ENCODE data around the gene DPY19L1.
"Not testable (repeated sequence)": the region's sequence is repeated elsewhere in the genome, so short reads cannot be mapped to it uniquely, and the experiment has no call there.

DPY19L1 gene

DNA sequence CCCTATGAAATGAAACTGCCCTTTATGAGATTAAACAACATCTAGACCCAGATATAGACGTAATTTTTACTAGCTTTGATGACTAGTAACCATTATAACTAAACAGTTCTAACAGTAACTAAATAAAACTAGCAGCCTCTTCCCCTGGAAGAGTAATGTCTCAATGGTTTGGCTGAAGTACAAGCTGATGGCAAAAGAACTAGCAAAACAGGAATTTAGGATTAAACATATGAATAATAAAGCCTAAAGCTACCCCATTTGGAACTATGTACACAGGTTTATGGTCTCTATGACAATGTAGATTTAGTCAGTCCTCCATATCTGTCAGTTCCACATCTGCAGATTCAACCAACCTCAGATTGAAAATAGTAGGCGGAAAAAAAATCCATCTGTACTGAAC, 6.4 kb downstream of the DPY19L1 start:
- no peak for DNase-seq

DNA sequence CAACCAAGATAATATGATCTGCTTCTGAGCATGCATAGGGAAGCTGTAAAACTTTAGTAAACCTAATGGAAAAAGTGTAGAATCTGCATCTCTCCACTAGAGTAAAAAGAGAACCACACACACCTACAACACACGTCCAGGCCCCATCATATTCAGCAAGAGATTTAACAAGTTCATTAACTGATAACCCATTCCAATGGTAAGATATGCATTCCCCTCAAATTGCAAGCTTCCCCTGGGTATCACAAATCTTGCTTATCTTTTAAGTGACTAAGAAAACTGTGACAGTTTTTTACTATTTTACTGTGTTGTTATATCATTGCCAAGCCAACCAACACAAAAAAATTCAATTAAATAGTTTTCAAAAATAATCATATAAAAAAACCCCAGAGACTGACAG, 8.0 kb downstream of the DPY19L1 start:
- no peak for DNase-seq

DNA sequence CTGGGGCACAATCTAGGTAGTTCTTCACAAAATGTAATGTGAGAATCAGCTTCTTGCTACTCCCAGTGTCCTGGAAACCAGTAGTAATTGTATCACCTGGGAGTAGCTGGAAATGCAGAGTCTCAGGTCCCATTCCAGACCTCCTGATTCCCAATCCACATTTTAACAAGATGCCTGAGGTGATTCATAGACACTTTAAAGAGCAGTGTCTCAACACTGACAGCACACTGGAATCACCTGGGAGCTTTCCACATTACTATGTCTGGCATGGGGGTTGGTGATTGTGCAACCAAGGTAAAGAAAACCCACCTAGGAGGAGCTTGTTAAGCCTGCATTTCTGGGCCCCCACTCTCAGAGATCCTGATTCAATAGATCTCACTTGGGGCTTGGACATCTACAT, 11.1 kb downstream of the DPY19L1 start:
- no peak for DNase-seq

DNA sequence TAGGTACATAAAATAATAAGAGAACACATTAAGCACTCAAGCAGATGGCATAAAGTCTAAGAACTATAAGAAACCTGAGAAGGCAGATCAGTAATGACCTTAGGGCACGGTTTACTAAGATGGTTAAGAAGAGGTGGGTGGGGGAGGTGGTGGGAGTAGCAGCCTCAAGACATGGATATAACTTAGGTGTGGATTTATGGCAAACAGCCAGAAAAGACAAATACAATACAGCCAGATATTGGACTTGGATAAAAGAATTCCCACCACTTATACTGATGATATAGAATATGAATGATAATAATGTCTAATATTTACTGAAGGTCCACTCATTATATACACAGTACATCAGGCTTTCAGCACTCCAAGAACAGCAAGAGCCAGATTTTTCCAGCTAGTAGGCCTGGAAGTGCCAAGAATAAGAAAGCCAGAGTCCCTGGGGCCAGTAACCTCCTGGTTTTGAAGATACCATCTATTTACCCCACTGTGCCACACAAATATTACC, 11.9 kb downstream of the DPY19L1 start:
- DNase-seq: no peak

DNA sequence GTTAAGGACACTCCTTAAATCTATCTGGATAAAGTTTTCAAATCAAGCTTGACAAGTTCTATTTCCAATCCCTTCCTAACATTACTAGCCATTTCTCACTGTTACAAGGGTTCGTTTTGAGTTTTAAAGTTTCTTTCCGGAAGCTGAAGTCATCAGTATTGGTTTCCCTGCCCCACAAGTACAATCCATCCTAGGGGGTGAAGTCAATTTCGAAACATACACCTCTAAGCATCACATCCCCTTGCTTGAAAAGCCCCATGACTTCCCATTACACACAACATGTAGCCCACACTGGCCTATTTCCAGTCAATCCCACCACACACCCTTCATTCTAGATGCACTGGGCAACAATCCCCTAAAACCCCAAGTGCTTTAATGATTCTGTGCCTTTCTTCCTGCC, 13.0 kb downstream of the DPY19L1 start:
- DNase-seq: no peak

DNA sequence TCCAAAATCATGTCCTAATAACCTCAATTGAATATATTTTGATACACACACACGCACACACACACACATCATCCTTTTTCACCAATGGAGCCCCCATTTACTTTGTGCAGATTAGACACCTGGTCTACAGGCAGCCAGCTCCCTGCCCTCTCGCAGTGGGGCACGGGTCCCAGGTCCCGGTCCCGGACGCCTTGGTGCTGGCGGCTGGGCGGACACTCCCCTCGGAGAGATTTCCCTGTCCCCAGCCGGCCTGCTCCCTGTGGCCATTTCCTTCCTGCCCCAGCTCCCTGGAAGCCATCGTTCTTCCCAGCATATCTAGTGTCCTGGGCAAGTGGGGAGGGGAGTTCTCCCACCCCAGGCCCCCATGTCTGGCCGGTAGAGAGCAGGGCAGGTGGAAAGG, 14.6 kb downstream of the DPY19L1 start:
- DNase-seq: no peak

DNA sequence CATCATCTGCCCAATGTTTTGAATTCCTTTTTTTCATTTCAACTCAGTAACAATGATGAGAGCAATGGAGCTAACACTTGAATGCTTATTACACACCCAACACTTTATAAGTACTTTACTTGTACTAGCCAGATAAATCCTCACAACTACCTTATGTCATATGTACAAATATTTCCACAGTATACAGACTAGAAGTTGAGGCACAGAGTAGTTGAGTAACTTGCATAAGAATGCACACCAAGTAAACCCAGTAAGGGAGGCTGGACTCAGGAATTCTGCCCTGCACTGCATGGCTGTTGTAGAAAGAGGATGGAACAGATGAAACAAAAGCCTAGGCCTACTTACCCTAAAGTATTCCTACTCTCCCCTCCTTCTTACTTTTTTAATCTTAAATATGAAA, 15.8 kb downstream of the DPY19L1 start:
- DNase-seq: no peak

DNA sequence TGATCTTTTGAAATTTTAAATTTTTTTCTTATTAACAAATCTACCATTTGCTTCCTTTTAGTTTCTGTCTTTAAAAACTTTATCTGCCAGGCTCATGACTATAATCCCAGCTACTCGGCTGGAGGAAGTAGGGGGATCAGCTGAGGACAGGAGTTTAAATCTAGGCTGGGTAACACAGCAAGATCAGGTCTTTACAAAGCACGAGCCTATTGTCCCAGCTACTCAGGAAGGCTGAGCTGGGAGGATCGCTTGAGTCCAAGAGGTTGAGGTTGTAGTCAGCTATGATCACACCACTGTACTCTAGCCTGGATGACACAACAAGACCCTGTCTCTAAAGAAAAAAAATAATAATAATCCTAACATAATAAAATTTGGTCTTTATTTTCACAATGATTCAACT, 17.5 kb downstream of the DPY19L1 start:
- DNase-seq: no peak

DNA sequence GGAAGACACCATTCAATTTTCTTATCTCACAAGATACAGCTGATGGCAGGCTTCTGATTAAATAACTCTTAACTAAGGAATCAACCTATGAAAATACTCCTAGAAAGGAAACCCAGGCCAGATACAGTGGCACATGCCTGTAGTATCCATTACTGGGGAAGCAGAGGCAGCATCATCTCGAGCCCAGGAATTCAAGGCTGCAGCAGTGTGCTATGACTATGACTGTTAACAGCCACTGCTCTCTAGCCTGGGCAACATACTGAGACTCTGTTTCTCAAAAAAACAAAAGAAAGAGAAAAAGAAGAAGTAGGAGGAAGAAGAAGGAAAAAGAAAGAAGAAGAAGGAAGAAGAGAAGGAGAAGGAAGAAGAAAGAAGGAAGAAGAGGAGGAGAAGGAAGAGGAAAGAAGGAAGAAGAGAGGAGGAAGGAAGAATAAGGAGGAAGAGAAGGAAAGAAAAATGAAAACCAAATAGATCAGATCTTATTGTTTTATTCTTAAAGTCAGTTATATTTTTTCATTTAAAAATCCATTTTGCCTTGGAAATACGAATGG, 18.0 kb downstream of the DPY19L1 start:
- DNase-seq: no peak

DNA sequence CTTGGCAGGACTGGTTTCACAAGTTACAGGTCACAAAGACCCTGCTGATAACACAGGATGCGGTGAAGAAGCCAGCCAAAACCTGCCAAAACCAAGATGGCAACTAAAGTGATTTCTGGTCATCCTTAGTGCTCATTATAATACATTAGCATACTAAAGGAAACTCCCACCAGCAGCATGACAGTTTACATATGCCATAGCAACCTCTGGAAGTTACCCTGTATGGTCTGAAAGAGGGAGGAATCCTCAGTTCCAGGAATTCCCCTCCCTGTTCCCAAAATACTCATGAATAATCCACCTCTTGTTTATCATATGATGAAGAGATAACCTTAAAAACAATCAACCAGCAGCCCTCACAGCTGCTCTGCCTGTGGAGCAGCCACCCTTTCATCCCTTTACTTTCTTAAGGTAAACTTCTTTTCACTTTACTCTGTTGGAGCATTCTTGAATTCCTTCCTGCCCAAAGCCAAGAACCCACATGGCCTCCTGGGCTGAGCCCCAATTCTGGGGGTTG, 21.9 kb downstream of the DPY19L1 start:
- DNase-seq: no peak

DNA sequence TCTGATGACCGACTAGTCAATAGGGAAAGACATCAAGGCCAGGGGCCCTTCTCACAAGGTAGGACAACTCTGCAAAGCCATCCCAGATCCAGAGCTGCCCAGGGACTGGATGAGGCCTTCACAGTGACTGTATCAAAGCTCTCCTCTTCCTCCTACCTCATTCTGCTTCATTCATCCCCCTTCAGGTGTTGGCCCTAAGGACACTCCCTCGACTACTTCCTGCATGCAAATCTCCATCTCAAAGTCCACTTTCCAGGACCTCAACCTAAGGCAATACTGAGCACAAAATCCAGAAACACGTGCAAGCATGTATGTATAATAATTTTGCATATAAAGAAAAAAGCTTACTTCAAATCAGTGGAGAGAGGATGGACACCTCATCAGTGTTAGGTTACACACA, 25.1 kb downstream of the DPY19L1 start:
- no peak for DNase-seq

DNA sequence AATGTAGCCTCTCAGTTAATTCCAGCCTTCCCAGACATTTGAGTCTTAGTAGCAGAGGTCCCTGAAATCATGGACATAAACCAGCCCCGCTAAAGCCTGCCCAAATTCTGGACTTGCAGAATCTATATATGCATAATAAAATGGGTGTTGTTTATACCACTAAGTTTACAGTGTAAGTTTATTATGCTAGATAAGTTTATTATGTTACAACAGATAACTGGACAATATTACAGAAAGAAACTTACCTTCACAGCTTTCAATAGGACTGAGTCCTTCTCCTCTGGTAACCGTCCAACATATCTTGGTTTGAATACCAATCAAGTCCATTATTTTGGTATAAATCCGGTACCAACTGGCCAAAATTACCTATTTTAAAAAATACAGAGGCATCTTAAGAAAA, 26.2 kb downstream of the DPY19L1 start:
- no peak for DNase-seq

DNA sequence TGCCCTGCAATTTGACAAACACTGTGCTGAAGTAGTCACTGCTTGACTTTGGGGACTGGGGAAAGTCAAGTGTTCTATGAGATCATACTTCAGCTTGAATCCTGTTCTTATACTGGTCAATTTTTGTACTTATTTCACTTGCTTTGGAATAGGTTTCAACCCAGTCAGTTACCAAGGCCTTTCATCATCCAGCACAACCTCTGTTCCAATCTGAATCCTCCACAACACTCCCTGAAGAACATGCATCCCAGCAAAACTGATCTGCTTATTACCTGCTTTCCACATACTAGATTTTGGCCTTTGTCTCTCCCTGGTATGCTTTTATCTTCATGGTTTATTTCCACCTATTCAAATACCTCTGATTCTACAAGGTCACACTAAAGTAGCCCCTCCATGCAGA, 29.5 kb downstream of the DPY19L1 start:
- DNase-seq: no peak

DNA sequence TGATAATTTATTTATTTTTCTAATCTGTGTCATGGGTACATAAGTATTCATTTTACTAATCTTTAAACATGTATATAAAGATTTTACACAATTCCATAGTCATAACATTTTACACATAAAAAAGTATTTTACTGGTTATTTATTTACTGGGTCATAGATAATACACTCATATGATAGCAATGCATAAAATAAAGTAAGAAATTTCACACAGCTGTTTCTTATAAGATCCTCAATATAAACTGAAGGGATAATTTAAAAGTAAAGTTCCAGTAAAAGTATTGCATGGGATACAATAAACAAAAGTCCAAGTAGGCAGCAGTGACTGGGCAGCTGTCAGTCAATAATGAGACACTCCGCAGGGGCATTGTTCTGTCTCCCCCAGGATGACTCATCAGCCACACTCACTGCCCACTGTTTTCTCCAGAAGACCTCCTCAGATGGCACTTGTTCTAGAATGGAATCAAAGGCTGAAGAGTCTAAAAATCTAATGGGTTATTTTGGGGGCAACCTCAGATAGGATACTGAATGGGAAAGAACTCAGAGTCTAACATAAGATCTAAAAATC, 32.7 kb downstream of the DPY19L1 start:
- DNase-seq: no peak

DNA sequence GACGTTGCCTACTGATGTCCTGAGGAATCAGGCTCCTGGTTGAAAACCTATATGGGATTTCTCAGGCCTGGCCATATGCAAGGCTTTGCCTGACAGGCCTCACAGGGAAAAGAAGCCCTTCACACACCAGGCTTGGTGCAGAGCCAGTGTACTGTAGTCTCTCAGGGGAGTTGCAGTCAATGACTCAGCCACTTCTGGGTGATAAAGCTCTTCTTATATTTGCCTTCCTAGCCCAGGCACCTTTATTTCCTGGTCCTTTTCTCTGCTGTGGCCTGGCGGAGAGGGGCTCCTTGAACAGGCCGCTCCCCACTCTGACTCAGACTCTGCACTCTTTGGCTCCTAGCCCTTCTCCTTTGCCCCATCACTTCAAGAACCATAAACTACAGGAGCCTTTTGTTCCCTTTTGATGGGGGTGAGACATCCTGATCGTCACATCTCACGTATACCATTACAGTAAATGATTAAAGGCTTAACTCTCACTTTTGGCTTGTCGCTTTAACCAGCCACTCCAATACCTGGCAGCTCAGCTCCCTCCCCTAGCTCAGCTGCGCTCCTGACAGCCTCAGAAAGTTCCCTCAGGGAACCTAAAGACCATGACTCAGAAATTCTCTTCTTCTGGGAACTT, 33.5 kb downstream of the DPY19L1 start:
- no peak for DNase-seq

DNA sequence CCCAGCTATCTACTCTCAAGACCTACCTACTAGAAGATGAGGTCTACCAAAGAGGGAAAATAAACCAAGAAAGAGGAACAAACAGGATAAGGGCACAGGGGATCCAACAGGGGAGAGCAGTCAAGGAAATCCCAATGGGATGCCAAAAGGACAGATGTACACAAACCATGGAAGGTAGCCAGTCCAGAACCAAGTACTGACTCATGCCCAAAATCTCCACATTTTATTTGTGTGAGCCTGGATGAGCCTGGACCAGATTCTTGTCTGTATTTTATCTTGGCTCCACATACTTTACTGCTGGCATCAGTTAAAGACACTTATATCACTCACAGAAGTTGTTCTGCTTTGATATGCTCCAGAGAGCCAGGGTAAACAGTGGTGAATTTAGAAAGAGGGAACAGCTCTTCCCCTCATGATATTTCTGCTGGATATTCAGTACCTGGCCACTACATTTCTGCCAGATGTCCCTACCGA, 34.1 kb downstream of the DPY19L1 start:
- DNase-seq: not testable (repeated sequence)

DNA sequence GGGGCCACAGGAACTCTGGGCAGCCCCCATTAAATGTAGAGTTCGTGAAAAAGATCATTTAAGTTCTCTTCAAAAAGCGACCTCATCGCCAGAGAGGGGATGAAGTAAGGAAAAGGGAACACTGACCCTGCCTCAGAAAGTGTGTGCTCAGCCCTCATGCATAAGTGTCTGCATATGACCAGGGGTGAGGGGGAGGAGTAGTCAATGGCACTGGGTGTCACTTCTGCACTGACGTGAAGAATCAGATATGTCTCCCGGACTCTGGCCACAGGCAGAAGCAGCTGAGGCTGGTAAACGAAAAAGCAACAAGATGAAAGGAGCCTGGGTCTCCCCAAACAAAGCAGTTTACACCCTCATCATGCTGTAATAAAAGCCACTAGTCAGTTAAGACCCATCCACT, 39.0 kb downstream of the DPY19L1 start:
- DNase-seq: not testable (repeated sequence)

DNA sequence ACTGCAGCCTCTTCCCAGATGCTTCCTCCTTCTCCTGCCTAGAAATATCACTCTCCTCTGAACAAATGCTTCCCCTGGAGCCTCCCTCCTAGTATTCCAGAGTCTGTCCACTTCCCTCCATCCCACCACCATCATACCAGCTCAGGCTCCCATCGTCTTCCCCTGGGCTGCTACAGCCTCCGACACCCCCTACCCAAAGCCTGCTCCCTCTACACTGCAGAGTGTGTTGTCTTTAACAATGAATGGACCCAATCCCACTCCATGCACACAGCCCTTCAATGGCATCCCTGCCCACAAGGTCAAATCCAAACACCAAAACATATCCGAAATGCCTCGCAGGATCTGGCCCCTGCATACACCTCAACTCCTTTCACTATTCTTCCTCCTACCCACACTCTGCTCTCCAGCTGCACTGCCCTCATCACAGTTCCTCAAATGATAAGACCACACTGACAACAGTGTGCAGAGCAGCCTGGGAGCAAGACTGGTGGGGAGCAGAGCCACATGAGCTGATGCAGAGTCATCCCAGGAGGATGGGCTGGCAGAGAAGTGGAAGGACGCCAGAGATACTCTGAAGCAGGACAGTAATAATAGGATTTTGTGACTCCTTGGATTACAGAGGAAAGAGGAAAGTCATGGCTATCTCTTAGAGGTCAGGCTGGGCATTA, 40.7 kb downstream of the DPY19L1 start:
- DNase-seq: peak; percentile 6 to 10

DNA sequence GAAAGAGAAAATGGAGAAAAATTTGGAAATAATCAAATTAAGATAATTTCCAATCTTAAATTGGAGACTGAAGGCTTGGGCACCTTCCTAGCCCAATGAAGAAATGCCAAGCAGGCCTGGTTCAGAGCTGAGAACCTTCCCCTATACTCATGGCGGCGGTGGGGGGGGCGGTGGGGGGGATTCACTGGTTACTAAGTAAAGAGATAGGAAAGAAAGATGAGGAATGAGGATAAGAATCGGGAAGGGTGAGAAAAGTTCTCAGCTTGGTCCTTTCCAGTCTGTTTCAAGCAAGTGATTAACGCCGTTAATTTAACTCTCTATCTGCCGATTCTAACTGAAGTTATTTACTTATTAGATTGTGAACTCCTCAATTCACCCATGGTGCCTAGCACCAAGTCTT, 41.5 kb downstream of the DPY19L1 start:
- DNase-seq: no peak

DNA sequence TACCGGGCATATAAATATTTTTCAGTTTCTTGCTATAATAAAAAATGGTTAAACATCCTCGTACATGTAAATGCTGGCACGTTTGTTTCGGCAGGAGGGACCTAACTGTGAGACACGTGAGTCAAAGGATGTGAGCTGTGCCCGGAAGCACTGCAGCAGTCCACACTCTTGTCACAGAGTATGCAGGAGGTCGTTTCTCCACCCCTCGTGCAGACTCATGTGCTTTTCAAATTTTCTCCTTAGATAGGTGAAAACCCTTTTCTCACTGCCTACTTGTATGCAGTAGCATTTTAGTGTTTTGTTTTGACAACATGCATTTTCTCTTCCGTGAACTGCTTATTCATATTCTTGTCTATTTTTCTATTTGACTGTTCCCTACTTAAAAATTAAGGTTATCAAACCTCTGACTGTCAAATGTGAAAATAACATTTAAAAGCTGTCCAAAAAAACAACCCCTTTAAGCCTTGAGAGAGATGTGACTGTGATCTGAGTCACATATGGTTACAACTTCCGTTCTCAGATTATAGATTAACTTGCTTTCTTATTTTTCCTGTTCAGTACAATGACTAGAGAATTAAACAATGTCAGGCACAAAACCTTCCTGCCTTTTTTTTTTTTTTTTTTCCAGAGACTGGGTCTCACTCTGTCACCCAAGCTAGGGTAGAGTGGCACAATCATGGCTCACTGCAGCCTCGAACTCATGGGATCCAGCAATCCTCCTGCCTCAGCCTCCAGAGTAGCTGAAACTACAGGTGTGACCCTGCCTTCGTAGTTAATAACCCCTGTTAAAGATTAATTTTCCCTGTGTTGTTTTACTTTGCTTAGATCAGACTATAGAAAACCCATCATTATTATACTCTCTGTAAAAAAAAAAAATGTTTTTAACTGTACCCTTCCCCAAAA, 45.1 kb downstream of the DPY19L1 start:
- DNase-seq: peak; percentile 12 to 21

DNA sequence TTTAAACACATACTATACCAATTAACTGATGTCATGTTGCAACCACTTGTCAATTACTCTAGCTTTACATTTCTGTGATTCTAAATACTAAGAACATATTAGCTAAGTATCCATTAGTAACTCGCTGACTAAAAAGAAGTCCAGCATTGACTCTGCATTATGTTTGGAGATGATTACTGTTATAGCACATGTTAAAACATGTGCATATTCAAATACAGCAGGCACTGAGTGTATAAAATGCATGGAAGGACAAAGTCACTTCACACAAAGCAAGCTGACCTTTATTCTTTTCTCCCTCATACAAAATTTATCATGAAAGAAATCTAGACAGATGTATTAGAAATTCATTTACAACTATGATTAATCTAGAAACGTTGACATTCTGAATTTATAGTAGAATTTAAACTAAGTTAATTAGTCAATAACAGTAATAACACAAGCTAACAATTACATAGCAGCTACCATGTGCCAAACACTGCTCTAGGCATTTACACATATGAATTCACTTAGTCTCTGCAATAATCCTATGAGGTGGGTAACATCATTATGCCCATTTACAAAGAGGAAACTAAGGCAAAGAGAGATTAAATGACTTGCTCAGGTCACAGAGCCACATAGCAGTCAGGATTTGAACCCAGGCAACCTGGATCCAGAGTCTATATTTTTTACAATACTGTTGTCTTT, 48.7 kb downstream of the DPY19L1 start:
- not testable (repeated sequence) for DNase-seq

DNA sequence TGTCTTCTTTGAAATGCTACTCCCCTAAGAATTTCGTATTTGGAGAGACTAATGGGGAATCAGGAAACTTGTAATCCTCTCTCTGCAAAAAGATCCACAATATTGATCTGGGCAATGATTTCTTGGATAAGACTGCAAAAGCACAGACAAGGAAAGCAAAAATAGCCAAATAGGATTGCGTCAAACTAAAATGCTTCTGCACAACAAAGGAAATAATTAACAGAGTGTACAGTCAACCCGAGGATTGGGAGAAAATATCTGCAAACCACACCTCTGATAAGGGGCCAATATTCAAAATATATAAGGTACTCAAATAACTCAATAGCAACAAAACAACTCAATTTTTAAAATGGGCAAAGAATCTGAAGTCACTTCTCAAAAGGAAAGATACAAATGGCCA, 52.1 kb downstream of the DPY19L1 start:
- not testable (repeated sequence) for DNase-seq
